ENCODE data around the gene MCAM.
A peak's percentile ranks its signal among the peaks of the same experiment; 100 is the strongest.

MCAM gene

GRCh38 chr11:119352857-119353260 lies 35.9 kb upstream of the MCAM start:
- DNase-seq (ENCODE audit: insufficient read length, low spot score) (no peak), FAIRE-seq (peak; percentile 46)
- no peak for TF ChIP-seq CTCF (IDR thresholded peaks at IDR 0.05; ENCODE audit: insufficient read depth, missing control alignments)

DNA sequence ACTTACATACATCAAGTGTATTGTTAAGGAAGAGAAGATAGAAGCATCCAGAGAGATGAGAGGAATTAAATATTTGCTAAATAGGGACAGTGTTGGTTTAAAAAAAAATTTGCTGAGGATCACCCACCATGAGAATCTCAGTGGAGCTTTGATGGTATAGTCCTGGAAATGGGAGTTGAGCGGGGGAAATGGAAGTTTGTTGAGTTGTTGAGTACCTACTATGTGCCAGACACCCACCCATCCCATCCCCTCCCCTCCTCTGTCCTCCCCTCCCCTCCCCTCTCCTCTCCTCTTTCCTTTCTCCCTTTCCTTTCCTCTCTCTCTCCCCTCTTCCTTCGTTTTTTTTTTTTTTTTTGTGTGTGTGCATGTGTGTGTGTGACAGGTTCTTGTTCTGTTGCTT lies 34.3 kb upstream of the MCAM start:
- no peak for TF ChIP-seq CTCF (IDR thresholded peaks at IDR 0.05; ENCODE audit: insufficient read depth, missing control alignments)
- DNase-seq (ENCODE audit: insufficient read length, low spot score) (no peak), FAIRE-seq (no peak)

DNA sequence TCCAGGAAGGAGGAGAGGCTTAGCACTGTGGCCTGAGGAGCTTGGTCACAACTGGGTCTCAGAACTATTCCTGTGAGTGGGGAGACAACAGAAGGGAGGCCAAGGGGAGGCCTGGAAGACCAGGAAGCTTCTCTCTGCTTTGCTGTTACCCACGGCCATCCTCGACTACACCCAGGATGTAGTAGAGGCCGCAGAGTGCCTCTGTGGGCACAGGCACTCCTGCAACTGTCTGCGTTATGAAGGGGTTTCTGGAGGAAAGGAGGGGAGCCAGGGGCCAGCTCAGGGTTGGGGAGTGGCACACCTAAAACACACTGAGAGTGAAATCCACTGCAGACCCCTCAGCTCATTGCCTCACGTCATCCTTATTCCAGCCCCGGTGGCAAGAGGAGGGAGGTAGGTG lies 33.4 kb upstream of the MCAM start:
- no peak for TF ChIP-seq CTCF (IDR thresholded peaks at IDR 0.05; ENCODE audit: insufficient read depth, missing control alignments)
- FAIRE-seq: no peak

GRCh38 chr11:119347940-119348605 lies 31.1 kb upstream of the MCAM start:
- FAIRE-seq (no peak), DNase-seq (ENCODE audit: insufficient read length, low spot score) (no peak)
- TF ChIP-seq CTCF (IDR thresholded peaks at IDR 0.05; ENCODE audit: insufficient read depth, missing control alignments): no peak

More for the DNA sequence above, 33.4 kb upstream of the MCAM start:
- DNase-seq (ENCODE audit: insufficient read length, low spot score): no peak

DNA sequence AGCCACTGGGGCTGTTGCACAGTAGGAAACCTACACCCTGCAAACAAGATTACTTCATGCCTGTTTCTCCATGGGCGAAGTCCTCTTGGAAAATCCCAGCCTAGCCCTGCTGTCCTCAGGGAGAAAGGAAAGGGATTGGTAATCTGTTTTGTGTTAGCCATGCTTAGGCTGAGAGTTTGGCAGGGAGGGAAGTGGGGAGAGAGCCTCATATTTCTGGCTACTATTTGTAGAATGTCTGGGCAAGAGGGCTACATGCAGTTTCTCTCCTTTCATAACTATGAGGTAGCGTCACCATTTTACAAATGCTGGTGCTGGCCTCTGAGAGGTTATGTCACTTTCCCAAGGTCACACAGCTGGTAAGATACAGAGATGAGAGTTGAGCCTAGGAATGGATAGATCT lies 30.3 kb upstream of the MCAM start:
- FAIRE-seq (no peak), DNase-seq (ENCODE audit: insufficient read length, low spot score) (no peak)
- TF ChIP-seq CTCF (IDR thresholded peaks at IDR 0.05; ENCODE audit: insufficient read depth, missing control alignments): no peak

DNA sequence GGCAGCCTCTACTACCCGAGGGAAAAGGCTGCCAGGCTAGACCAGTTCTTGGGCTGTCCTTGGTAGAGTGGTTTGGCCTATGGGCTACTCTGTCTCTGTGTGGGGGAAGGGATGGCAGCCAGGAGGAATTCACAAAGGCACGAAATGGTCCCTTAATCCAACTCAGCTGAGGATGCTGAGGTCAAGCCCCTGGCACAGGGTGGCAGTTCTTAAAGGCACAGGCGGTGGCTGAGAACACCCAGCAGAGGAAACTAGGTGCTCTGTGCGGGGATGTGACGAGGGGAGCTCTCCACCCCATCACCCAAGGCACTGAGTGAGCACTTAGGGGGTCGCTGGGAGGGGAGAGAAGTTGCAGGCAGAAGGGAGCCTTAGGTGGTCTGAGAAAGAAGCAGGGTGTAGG lies 29.7 kb upstream of the MCAM start, which contains the start of gene MFRP:
MFRP (minus strand) TSS at position 101 of the 400 bp plus-strand sequence. CDS start 192 bp downstream, outside the sequence.
- TF ChIP-seq CTCF (IDR thresholded peaks at IDR 0.05; ENCODE audit: insufficient read depth, missing control alignments): no peak
- DNase-seq (ENCODE audit: insufficient read length, low spot score) (no peak), FAIRE-seq (no peak)

- FAIRE-seq: no peak
- no peak for DNase-seq (ENCODE audit: insufficient read length, low spot score)
- TF ChIP-seq CTCF (IDR thresholded peaks at IDR 0.05; ENCODE audit: insufficient read depth, missing control alignments): no peak
Observed at GRCh38 chr11:119345685-119346084, 28.8 kb upstream of the MCAM start.
